Neutrophil (primary cell): ENCODE results near the gene BANF1.

Experiments
- H3K27ac ChIP-seq: fragments of 200-600 bp; sonication (generic); 2 replicates; pipeline ENCODE4 v1.5.1; 2016; ENCODE audit warnings: mild to moderate bottlenecking, moderate library complexity
- H3K27me3 ChIP-seq: fragments of 200-600 bp; sonication (generic); 2 replicates; pipeline ENCODE4 v1.6.0; 2016; ENCODE audit warnings: mild to moderate bottlenecking
- H3K36me3 ChIP-seq: fragments of 200-600 bp; sonication (generic); 2 replicates; pipeline ENCODE4 v1.5.1; 2017
- H3K4me1 ChIP-seq, 2 experiments: fragments of 200-600 bp in 1 of 2; sonication (generic) in 1 of 2; 1 replicate in 1 of 2; 2 replicates in 1 of 2; pipeline versions ENCODE4 v1.5.1 to v1.6.1; 2013 to 2016; ENCODE audit warnings: low read depth in 1 of 2, low read length in 1 of 2, mild to moderate bottlenecking in 1 of 2, moderate library complexity in 1 of 2; ENCODE audit not compliant: control insufficient read depth in 1 of 2, insufficient read depth in 1 of 2
- H3K4me3 ChIP-seq, 2 experiments: fragments of 200-600 bp in 1 of 2; sonication (generic) in 1 of 2; 1 replicate in 1 of 2; 2 replicates in 1 of 2; pipeline ENCODE4 v1.5.1; 2013 to 2016; ENCODE audit warnings: low read depth in 1 of 2, low read length in 1 of 2, mild to moderate bottlenecking in 1 of 2, moderate library complexity in 1 of 2
- H3K9me3 ChIP-seq: fragments of 200-600 bp; sonication (generic); 2 replicates; pipeline ENCODE4 v1.5.1; 2016
- TF ChIP-seq, protein P1 (sequence below): fragments of 200-600 bp; sonication (generic); IDR thresholded peaks from 2 replicates; pipeline ENCODE4 v1.5.1; 2016; ENCODE audit warnings: antibody characterized with exemption

BANF1 gene

DNA sequence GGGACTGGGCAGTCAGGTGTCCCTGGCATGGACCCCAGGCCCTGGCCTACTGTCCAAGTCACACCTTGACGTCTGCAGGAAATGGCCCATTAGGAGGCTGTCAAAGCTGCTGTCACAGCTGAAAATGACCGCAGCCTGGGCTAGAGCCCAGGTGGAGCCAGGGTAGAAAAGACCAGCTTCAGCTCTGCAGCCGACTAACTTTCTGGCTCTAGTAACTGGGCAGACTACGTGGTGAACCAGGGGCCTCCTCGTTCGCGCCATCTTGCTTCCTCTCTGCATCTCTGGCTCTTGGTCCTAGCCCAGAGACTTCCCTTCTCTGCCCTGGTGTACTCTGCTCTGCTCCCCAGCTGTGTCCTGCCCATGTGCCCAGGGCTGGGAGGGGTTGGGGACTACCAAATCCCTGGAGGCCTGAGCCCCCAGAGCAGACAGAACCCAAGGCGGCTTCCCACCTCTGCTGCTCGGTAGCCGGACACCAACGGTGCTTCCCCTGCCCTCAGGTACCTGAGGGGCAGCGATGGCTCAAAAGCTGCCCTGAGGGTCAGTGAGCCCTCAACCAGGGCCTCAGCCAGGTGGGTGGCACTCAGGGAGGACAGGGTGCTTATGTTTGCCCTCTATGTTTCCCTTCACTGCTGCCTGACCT is 21.1 kb upstream of the BANF1 start:
- Histone ChIP-seq H3K27ac (no peak overlapping the region), H3K36me3 (peaks cover 38% of the 10 kb centered on the region)

DNA sequence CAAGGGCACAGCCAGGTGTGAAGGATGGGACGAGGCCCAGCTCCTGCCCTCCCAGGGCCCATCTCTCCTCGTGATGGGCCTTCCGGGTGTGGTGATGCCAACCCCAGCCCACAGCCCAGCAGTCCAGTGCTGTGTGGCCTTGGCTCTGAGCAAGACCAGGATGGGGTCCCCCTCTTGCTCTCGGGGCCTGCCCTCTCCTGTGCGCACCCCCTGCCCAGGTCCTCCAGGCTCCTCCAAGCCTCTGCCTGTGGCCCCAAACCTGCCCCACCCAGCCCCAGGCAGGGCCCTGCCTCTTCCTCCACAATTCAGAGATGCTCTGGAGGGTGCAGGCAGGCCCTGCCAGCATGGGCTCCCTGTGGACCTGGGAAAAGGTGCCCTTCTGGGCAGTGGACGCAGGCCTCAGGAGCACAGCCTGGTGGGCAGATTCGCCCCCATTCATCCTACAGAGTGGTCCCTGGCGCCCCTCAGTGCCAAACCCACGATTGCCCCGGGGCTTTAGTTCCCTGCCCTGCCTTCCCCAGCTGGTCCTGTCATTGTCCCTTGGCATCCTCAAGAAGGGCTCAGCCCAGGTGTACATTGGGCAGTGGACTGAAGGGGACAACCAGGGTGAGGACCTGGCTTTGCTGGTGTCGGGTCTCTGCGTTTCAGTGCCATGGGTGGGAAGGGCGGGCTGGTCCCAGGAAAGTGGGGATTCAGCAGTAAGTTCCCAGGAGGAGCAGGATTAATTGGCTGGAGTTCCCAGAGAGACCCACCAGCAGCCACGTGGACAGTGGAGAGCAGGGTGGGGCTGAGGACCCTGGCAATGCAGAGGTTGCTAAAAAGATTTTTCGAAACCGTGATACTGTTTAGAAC is 20.1 kb upstream of the BANF1 start:
- Histone ChIP-seq H3K27me3 (no peaks in the 10 kb centered on the region), H3K9me3 (no peaks in the 10 kb centered on the region), H3K27ac (no peak overlapping the region), H3K4me1 (no peaks in the 10 kb centered on the region), H3K4me3 (no peak overlapping the region), H3K36me3 (peaks cover 28% of the 10 kb centered on the region)
- TF ChIP-seq, protein P1, sequence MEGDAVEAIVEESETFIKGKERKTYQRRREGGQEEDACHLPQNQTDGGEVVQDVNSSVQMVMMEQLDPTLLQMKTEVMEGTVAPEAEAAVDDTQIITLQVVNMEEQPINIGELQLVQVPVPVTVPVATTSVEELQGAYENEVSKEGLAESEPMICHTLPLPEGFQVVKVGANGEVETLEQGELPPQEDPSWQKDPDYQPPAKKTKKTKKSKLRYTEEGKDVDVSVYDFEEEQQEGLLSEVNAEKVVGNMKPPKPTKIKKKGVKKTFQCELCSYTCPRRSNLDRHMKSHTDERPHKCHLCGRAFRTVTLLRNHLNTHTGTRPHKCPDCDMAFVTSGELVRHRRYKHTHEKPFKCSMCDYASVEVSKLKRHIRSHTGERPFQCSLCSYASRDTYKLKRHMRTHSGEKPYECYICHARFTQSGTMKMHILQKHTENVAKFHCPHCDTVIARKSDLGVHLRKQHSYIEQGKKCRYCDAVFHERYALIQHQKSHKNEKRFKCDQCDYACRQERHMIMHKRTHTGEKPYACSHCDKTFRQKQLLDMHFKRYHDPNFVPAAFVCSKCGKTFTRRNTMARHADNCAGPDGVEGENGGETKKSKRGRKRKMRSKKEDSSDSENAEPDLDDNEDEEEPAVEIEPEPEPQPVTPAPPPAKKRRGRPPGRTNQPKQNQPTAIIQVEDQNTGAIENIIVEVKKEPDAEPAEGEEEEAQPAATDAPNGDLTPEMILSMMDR: no peak

More for the DNA sequence above, 21.1 kb upstream of the BANF1 start:
- TF ChIP-seq, protein P1: no peak
- Histone ChIP-seq H3K4me3 (no peak overlapping the region), H3K9me3 (no peaks in the 10 kb centered on the region), H3K27me3 (no peaks in the 10 kb centered on the region), H3K4me1 (no peaks in the 10 kb centered on the region)

DNA sequence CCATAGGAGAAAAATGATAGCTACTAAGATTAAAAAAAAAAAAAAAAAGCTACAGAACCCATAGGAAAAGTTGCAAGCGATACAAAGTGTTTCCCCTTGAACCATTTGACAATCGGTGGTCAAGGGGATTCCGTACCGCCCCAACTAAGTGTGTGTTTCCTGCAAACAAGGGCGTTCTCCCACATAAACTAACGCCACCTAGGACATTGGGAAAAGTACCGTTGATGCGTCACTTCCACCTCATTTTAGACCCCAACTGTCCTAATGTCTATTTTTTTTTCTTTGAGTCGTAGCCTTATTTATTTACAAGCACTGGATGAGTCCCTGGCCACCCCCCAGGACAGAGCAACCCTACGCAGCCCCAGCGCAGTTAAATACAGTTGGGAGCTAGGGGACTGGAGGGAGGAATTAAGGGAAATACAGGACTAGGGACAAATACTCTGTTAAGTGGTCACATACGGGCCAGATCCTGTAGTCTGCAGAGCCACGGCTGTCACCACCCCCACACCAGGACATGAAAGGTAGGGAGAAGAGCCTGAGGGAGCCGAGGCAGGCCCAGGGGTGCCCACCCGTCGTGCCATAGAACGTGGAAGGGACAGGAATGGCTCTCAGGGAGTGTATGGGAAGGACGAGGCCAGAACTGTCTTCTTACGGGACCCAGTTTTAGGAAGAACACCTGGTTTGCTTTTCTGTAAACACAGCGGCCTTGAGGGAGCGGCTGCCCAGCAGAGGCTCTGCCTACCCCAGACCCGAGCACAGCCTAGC is 19.3 kb upstream of the BANF1 start:
- Histone ChIP-seq H3K27ac (no peak overlapping the region), H3K4me3 (no peak overlapping the region), H3K27me3 (no peaks in the 10 kb centered on the region), H3K9me3 (no peaks in the 10 kb centered on the region), H3K4me1 (no peaks in the 10 kb centered on the region), H3K36me3 (peaks cover 20% of the 10 kb centered on the region)
- TF ChIP-seq, protein P1: no peak

DNA sequence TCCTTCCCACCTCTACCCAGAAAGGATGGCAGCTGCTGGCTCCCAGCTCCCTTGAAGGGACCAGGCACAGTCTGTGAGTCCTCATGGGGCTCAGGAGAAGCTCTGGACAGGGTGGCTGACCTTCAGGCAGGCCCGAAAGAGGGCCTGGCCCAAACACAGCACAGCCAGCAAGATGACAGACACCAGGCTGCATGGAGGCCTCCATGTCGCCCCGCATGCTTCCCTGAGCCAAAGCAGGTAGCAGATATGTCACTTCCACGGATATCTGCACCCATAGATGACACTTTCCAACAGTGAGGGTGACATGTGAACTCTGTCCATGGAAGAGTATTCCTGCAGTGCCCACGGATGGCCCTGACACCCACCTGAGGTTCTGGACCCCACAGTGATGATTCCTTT is 18.7 kb upstream of the BANF1 start:
- TF ChIP-seq, protein P1: no peak
- H3K4me1 ChIP-seq: no peaks in the 10 kb centered on the region
- peaks cover 14% of the 10 kb centered on the region for H3K36me3 ChIP-seq
- no peak overlapping the region for H3K4me3 ChIP-seq
- no peaks in the 10 kb centered on the region for H3K27me3 ChIP-seq
- H3K9me3 ChIP-seq: no peaks in the 10 kb centered on the region
- no peak overlapping the region for H3K27ac ChIP-seq

DNA sequence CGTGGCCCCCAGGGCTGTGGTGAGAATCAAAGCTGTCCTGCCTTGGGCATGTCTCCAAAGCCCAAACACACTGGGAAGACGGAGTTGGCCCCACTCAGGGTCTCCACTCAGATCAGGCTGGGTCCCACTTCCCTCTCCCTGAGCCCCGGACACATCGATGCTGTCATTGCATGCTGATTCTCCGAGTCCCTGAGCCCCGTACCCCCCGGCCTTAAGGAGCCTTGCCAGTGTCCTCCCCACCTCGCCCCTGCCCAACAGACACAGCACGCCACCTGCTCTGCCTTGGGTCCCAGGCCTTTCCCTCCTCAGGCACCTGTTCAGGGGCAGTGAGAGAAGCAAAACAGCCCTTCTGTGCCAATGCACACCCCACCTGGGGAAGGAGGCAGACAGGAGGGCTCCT is 15.0 kb upstream of the BANF1 start:
- Histone ChIP-seq H3K4me3 (no peak overlapping the region), H3K9me3 (no peaks in the 10 kb centered on the region), H3K27me3 (no peaks in the 10 kb centered on the region), H3K4me1 (peaks cover 6% of the 10 kb centered on the region in 2 experiments), H3K27ac (no peak overlapping the region), H3K36me3 (no peaks in the 10 kb centered on the region)
- TF ChIP-seq, protein P1: no peak
